Measurements from ENCODE around the gene FKBP8. TPM values are rescaled to one million over a fixed set of nuclear protein-coding genes. Genes with fewer than 3 reads are reported as not detected.

FKBP8 gene
- total RNA-seq, 1 donor from 2014 or later: 167 TPM

- DNase-seq (ENCODE audit: low read depth in 2 of 2): peak; percentile 100
Observed at GRCh38 chr19:18522124-18522861, 21.1 kb downstream of the FKBP8 start.

DNA sequence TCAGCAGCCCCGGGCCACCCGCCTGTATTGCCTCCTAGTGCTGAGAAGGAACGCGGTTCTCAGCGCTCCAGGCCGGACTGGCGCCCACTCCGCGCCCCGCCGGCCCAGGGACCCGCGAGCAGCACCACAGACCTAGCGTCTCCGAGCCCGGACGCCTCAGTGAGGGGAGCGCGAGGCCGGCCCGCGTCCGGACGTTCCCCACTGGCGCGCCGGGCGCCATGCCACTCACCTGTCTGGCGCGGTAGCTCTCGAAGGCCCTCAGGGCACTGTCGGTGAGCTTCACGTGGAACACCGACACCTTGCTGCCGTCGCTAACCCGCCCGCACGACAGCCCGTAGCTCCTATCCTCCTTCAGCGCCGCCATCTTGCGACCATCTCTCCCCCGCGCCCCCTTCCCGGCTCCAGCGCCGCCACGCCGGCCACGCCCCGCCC lies 21.7 kb downstream of the FKBP8 start, which contains the start of gene ELL:
TSS of gene ELL (minus strand) at position 379 of the 432 bp plus-strand sequence. CDS start at position 364, 15 bp downstream.
- DNase-seq (ENCODE audit: low read depth in 2 of 2): no peak

- DNase-seq (ENCODE audit: low read depth in 2 of 2): peak; percentile 30 to 33
Observed at GRCh38 chr19:18520848-18521691, 22.3 kb downstream of the FKBP8 start.

- peak; percentile 69 to 82 for DNase-seq (ENCODE audit: low read depth in 2 of 2)
Observed at GRCh38 chr19:18519962-18520847, 23.2 kb downstream of the FKBP8 start.

DNA sequence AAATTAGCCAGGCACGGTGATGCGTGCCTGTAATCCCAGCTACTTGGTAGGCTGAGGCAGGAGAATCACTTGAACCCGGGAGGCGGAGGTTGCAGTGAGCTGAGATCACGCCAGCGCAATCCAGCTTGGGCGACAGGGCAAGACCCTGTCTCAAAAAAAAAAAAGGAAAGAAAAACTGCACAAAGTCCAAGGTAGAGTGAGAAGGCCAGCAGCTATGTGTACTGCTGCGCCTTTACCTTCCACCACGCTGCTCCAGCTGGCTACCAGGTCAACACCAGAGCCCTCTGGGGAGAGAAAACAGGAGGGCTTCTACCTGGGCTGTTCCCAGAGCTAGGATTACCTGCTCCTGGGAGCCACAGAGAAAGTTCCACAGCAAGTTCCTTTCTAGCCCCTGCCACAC lies 24.7 kb downstream of the FKBP8 start:
- DNase-seq (ENCODE audit: low read depth in 2 of 2): no peak

GRCh38 chr19:18517606-18518005 lies 25.8 kb downstream of the FKBP8 start:
- no peak for DNase-seq (ENCODE audit: low read depth in 2 of 2)

GRCh38 chr19:18515959-18516358 lies 27.4 kb downstream of the FKBP8 start:
- DNase-seq (ENCODE audit: low read depth in 2 of 2): no peak

- DNase-seq (ENCODE audit: low read depth in 2 of 2): peak; percentile 93 to 97
Observed at GRCh38 chr19:18514800-18515682, 28.3 kb downstream of the FKBP8 start.

DNA sequence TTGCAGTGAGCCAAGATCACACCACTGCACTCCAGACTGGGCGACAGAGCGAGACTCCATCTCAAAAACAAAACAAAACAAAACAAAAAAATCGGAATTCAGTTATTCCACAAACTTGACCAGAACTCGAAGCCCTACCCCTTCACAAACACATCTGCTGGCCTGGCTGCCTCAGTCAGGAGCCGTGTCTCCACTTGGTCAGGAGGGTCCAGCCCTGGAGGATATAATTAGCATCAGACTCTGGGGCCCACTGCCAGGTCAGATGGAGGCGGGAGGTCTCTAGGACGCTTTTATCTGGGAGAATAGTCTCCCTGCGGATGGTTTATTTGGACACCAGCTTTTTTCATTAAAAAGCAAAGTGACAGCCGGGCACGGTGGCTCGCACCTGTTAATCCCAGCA lies 29.5 kb downstream of the FKBP8 start:
- no peak for DNase-seq (ENCODE audit: low read depth in 2 of 2)

DNA sequence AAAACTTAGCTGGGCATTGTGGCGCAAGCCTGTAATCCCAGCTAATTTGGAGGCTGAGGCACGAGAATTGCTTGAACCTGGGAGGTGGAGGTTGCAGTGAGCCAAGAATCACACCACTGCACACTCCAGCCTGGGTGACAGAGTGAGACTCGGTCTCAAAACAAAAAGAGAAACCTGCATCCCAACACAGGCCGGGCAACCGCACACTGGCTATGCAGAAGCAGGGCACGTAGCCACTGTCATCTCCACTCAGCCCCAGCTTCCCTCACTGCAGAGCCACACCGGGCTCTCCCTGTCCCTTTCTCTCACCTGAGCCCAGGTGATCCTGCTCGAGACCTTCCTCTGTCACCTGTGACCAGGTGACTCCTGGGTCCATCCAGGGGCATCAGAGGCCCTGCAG lies 33.2 kb downstream of the FKBP8 start:
- DNase-seq (ENCODE audit: low read depth in 2 of 2): no peak

- no peak for DNase-seq (ENCODE audit: low read depth in 2 of 2)
Observed at GRCh38 chr19:18508585-18508984, 34.8 kb downstream of the FKBP8 start.

GRCh38 chr19:18507727-18508440 lies 35.5 kb downstream of the FKBP8 start:
- peak; percentile 46 to 56 for DNase-seq (ENCODE audit: low read depth in 2 of 2)

DNA sequence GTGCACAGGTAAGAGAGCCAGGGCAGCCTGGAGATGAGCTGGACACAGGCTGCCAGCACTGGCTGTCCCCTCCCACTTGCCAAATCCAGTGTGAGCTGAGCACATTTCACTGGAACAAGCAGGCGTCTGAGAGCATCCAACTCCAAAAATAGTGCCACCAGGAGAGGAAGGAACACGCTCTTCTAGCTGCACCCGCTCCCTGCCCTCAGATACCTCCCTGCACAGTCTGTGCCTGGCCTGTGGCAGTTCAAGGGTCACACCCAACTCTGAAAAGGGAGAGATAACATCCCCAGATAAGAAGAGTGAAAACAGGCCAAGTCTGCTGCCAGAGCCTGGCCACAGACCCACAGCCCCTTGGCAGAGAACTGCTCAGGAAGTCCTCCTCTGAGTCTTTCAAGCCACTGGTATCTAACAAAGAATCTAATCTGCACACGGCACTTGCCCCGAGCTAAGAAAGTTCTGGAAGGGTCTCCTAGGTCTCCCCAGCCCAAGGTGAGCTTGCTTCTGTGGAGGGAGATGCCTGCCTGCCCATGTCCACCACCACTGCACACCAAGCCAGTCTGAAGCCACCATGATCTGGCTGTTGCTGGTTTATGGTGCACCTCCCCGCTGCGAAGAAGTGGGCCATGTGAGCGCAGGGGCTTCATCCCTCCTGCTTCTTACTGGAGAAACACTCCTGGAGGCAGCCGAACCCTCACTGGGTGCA lies 36.2 kb downstream of the FKBP8 start:
- DNase-seq (ENCODE audit: low read depth in 2 of 2): peak in 1 of 2 donors; percentile 28

- DNase-seq (ENCODE audit: low read depth in 2 of 2): no peak
Observed at GRCh38 chr19:18506101-18506930, 37.1 kb downstream of the FKBP8 start.

DNA sequence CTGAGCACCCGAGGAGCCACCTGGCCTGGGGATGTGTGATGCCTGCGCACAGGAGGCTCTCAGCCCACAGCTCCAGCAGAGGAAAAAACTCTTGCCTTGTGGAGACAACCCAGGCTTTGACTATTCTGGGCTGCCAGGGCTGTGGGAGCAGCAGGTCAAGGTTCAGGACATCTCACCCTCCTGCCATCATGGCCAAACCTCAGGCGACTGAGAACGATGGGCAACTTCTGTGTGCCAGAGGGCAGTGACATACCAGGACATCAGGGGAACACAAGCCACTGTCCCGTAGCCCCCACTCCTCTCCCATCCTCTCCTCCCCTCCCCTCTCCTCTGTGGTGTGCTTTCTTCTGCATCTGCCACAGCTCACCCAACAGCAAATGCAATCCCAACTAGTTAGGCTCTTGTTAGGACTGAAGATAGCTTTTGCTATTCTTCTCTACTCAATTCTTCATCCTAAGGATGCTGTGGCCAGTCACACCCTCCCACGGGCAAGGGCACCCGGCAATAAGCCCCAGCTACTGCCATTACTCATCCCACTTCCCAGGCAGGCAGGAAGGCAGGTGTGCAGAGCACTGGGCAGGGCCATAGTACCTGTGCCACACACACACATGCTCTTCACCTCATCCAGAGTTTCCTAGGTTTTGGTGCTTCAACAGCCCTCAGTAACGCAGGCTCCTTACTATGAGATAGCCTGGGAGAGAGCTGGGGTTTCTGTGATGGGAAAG lies 38.3 kb downstream of the FKBP8 start:
- no peak for DNase-seq (ENCODE audit: low read depth in 2 of 2)

DNA sequence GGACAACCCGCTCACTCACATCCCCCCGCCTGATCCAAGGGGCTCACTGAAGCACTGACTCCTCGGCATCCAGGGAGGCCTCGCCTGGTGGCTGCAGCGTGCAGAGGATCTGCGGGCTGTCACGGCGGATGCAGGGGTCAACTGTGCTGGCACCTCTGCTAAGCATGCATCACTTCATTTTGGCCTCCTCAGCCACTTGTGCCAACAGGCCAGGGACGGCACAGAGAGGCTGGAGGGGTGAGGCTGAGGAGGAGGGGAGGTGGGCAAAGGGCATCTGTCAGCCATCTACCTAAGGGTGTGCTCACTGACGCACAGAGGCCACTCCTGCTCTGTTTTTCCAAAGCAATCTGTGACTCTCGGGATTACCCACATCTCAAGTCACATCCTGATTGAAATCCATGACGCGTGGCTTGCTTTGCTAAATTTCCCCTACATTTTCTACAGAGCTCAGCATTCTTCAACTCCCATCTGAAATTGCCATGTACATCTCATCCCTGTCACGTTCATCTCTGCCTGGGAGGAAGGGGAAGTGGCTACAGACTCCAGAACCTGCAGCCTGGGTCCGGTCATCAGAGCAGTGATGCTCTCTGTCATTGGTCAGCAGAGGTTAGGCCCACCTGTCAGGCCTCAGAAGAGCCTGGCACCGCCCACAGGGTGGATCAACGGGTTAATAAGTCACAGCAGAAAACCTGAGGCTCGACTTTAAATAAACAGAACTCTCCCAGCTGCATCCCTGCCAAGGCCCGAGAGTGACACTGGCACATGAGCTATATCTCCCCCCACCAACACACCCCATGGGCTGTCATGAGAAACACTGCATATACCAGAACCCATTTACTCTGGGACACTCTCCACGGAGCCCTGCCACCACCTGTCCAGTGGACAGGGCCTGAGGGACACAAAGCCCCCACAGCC lies 39.1 kb downstream of the FKBP8 start:
- no peak for DNase-seq (ENCODE audit: low read depth in 2 of 2)
